KG1 (cell line): ENCODE results near the gene FBRSL1.

ENCODE experiments used
- DNase-seq: peaks from one replicate; lab custom pipeline; 2025; lab: John Stamatoyannopoulos, UW

Gene FBRSL1

DNA sequence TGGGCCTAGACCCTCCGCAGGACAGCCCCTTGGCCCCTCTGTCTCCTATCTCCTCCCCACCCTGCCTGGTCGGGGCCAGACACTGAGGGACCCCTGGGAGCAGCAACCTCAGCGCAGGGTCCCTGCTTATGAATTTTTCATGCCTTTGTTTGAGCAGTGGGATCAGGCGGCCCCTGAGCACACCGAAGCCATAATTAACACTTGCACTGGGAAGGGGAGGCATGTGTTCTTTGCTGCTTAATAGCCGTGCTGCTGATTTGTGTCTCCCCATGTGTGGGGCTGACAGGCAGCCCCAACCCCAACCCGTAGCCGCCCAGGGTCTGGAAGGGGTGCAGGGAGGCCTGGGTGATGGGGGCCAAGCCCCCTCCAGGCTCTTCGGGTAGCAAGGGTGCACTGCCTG is 52.7 kb downstream of the FBRSL1 start:
- DNase-seq = no peak

DNA sequence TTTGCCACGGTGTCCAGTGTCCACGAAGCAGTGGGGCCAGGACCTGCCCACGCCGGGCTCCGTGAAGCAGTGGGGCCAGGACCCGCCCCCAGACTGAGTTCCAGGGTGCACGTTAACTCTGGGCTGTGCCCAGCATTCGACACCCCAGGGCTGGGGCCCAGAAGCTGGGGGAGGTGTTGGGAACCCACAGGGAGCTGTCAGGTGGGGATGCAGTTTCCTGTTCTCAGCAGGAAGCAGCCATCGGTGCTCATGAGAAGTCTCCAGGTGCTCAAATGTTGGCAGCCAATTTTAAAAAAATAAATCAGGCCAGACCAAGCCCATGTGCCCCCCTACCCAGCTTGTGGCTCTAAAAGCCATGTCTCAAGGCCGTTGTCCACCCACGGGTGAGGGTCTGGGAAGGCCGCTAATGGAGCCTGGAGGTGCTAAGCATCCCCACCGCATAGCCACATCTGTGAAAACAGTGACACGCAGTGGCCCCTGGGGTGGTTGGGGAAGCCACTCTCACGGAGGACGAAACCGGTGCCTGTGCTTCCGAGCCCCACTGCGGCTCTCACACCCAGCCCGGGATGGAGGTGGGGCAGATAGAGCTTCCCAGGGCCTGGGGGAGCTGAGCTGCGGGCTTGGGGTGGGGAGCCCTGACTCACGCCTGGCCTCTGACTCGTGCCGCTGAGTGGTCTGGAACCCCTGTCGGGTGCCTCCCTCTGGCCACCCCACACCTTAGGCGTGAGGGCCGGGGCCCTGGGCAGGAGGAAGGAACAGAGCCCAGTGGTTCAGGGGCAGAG is 53.5 kb downstream of the FBRSL1 start:
- no peak for DNase-seq

DNA sequence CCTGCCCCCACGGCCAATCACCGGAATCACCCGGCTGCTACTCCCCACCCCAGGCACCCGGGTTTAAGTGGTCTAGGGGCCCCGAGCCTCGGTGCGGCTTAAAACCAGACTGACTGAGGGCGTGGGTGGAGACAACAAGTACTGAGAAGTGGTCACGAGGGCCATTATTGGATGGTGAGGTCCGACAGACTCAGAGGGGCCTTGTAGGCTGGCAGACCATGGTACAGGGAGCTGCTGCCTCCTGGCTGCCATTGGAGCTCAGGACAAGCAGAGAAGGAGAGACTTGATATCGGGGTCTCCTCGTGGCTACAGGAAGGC is 54.1 kb downstream of the FBRSL1 start:
- no peak for DNase-seq

DNA sequence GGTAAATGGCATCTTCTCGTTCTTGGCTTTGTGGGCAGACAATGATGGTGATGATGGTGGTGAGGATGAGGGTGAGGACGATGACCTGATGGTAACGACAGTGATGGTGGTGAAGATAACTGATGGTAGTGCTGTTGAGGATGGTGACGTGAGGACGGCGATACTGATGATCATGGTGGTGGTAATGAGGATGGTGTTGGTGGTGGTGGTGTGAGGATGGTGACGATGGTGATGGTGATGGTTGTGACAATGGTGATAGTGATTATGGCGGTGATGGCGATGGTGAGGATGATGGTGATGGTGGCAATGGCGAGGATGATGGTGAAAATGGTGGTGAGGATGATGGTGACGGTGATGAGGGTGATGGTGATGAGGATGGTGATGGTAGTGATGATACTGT is 54.5 kb downstream of the FBRSL1 start:
- DNase-seq = no peak

DNA sequence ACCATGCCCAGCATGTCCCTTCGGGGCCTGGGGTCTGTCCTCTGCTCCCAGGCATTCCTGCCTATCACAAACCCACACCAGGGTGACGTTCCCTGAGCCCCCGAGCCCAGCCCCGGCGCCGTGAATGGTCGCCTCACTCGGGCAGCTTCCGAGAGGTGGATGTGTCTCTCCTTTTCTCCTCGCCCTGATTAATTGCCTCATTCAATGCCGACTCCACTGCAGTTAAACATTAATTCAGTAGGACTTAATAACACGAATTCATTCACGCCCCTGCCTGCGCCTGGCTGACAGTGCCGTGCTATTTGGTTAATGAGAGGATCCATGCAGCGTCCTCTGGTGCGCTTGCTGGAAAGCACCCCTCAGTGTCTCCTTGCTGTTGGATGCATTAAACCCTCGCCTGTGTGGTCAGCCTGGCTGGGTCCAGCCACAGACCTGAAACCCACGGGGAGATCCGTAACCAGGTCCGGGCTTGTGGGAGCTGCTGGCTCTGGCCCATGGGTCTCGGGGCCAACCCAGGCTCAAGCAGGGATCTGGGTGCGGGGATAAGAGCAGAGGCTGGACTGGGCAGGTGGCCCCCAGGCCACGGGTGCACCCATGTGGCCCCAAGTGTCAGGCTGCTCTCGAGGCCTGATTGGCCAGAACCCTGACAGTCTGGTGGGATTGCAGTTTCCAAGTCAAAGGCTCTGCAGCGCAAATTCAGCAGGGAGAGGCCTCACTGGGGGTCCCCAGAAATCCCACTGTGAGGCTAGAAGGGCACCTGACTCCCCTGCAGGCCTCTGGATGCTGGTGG is 55.4 kb downstream of the FBRSL1 start:
- no peak for DNase-seq

DNA sequence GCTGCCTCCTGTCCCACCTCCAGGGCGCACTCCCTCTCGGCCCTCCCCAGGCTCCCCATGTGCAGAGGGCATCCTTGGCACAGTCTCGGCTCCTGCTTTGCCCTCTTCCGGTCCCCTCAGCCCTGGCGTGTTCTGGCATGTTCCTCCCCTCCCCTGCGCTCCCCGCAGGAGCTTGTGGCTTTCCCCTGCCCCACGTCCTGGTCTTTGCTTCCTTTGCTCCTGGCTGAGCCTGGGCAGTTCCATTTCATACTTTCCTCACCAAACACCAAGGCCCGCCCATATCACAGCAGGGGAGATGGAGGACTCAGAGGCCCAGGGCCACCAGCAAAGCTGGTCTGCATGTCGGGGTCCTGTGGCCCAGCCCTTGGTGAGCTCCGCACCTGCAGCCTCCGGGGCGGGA is 56.0 kb downstream of the FBRSL1 start:
- no peak for DNase-seq

DNA sequence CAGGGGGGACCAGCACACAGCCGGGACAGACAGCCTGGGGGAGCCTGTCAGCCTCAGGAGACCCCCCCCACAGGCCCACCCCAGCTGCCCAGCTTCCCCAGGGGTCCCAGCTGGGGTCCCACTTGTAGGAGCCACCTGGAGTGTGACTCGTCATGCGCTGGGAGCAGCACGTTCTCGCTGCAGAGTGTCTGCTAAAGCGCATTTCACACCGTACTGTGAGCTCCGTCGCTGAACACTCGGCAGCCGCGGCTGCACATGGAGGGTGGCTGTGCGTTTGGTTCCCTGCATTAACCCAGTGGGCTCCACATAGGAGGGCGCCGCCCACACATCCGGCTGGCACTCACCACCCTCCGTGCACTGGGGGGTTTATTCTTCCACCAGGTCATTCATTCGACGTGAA is 56.7 kb downstream of the FBRSL1 start:
- no peak for DNase-seq

DNA sequence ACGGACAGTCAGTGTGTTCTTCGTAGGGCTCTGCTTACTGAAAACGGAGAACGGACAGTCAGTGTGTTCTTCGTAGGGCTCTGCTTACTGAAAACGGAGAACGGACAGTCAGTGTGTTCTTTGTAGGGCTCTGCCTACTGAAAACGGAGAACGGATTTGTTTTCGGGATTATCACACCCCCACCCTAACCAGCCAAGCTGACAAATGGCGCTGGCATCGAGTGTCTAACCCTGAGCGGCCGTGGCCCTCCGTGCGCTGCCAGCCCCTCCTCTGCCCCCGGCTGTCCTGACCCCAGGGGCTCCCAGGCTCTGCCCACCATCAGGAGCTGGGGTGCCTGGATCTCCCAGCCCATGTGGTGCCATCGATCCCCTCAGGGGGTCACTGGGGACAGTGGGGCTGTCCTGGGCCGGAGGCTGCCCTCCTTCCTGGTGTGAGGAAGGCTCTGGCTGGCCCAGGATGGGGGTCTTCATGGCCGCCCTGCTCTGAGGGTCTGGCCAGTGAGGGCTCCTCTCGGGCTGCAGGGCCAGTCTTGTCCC is 57.3 kb downstream of the FBRSL1 start:
- no peak for DNase-seq

DNA sequence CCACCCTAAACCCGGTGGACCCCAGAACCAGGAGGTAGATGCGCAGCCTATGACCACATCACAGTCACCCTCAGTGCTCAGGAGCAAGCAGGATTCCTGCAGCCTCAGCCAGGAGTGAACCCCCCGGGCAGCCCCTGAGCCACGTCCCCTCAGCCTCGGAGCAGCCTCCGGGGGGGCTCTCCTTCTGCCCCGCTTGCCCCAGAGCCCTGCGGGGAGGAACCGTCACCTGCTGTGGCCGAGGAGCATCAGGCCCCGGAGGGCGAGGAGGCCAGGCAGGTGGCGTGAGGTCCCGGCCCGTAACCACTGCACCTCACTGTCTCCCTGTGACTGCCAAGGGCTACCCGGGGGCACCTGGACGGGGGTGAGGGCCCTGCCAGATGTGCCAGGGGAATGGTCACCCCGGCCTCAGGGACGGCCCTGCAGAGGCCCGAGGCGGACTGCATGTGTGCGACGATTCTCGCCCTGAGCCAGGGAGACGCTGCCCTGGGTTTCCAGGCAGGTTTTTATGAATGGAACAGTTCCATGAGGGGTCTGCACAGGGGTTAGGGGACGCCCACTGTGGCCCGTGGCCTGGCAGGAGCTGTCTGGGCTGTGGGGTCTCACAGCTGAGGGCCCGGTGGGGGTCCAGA is 58.6 kb downstream of the FBRSL1 start:
- DNase-seq = no peak

DNA sequence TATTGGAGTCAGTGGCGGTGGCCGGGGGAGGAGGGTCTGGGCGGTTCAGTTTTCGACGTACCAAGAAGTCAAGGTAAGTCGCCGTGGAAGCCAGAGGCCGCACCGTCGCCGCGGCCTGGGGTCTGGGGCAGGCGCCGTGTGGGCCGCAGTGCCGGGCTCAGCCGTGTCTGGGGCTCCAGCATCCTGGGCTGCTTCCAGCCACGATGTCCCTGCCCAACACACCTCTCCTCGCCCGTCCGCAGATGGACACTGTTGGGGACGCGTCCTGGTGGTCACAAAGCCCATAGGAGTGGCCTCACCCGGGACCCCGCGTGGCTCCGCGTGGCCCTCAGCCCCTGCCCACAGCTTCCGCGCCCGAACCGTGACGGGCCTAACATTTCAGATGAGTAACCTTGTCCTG is 59.1 kb downstream of the FBRSL1 start:
- no peak for DNase-seq

DNA sequence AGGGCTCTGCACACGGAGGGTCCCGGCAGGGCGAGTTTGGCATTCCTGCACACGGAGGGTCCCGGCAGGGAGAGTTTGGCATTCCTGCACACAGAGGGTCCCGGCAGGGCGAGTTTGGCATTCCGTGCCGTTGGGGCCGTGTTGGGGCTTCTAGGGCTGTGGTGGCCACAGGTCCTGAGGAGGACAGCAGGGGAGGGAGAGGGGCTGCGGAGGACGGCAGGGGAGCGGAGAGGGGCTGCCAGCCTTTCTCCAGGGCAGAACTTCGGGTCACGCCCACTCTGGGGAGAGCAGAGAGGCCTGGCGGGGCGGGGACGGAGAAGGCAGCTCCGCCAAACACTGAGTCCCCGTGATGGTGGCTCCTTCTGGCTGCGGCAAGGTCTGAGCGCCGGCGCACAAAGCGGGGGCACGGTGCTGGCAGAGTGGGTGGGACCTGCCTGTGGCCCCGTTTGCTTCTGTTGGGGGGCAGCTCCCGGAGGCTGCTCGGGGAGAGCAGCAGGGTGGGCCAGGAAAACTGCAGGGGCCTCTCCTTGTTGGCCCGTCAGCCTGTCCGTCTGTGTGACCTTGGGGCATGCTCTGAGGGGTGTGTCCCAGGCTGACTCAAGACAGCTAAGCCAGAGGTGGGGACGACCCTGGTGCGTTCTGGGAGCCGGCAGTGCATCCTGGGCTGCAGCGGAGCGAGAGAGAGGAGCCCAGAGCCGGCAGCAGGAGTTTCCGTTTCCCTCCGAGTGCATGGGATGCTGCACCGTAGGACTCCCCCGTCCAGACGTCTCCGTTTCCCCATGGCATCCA is 60.3 kb downstream of the FBRSL1 start:
- no peak for DNase-seq

DNA sequence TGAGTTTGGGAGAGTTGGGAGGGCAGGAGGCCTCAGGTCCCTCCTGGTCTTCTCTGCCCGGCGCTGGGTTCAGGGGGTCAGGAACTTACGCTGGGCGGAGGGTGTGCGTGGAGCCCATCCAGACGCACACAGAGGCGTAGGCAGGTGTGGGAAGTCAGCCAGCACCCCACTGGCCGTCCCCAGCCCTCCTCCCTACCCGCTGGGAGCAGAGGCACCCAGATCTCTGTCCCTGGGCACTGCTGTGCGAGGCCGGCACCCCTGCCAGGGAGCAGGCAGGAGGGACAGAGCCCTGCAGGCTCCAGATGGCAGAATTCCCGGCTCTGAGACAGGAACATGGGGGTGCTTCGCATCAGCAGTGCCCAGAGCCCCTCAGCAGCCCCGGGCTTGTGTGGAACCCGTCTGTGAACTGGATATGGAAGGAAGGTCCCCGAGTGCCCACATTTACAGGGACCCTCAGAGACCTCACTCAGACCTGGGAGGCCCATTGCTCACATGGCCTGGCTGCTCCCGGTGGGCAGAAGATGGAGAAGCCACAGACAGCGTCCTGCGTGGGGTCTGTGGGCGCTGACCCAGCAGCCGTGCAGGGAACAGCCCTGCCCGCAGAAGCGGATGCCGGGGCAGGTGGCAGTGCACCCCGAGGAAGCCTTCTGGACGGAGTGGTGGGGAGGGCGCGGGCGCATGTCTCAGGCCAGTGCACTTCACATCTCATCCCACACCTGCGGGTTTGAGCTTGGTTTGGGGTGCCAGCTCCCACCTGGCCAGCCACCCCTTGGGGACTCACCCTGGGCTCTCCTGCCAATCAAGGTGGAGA is 61.1 kb downstream of the FBRSL1 start:
- DNase-seq = no peak

DNA sequence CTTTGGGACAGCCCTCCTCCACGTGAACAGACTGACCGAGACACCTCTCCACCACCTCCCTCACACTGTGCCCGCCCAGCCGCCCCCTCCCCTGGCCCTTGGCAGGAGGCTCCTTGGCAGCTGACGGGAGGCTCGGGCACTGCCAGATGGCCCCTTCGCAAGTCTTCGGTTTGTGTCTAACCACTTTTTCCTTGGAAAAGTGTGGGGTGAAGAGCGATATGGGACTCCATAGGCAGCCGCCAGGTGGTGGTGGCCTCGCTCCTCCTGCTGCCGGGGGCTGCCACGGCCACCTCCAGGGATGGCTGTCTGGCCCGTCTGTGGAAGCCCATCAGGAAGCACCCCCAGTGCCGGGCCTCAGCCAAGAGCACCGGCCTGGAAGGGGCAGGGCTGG is 61.7 kb downstream of the FBRSL1 start:
- no peak for DNase-seq

DNA sequence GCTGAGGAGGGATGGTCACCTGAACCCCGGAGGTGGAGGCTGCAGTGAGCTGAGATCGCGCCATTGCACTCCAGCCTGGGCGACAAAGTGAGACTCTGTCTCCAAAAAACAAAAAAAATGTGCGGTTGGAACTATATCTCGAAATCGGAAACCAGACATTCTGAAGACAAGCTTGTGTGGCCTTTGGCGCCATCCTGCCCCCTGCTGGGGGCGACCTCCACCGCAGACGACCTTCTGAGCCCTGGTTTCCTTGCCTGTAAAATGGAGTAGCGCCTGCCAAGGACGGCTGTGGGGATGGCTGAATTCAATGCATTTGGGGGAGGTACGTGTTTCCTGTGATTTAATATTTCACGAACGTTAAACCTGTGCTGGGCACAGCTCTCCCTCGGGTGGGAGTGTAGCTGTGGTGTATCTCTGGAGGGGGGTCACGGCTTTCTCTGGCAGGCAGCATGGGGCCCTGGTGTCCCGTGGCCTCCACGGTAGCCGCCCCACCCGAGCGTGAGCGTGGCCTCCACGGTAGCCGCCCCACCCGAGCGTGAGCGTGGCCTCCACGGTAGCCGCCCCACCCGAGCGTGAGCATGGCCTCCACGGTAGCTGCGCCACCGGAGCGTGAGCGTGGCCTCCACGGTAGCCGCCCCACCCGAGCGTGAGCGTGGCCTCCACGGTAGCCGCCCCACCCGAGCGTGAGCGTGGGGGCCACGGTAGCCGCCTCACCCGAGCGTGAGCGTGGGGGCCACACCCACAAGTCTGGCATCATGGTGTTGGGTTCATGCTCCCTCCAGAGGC is 65.1 kb downstream of the FBRSL1 start:
- no peak for DNase-seq

DNA sequence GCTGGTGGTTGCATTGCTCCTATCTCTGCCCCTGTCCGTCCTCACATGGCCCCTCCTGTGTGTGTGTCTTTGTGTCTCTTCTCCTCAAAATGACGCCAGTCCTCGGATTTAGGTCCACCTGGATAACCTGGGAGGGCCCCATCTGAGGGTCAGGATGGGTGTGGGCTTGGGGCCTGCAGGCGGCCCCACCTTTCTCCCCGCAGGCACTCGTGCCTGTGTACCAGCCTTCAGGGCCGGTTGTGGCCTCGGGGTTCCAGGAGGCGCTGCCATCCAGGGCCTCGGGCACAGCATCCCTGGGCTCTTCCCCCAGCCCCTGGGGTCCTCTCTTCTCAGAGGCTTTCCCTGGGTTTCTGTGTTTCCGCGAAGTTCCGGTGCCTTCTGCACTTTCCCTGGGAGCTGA is 65.7 kb downstream of the FBRSL1 start:
- DNase-seq = no peak

DNA sequence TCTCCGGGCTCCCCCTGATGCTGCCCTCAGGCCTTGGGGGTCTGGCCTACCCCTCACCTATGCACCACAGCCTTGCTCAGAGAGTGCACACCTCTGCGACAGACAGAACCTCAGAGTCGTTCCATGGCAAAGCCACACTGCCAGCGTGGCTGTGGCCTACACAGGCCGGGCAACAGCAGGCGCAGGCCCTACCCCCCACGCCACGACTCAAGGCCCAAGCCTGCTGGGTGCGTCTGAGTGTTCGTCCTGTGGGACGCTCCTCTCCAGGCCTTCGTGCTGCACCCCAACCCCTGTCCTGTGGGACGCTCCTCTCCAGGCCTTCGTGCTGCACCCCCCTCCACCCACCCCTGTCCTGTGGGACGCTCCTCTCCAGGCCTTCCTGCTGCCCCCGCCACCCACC is 66.3 kb downstream of the FBRSL1 start:
- DNase-seq = no peak

DNA sequence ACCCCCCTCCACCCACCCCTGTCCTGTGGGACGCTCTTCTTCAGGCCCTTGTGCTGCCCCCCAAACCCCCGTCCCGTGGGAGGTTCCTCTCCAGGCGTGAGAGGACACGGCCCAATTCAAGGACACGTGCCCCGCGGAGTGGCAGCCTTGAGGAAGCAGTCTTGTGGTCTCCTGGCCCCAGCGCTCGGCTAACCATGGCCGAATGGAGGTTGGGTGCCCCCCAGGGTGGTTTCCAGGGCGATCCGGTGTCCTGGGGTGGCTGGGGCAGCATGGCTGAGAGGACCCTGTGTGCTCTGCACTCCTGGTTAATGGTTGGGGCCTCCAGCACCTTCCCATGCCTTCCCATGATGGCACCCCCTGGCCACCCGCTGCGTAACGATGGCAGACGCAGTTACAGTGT is 66.8 kb downstream of the FBRSL1 start:
- DNase-seq = no peak

DNA sequence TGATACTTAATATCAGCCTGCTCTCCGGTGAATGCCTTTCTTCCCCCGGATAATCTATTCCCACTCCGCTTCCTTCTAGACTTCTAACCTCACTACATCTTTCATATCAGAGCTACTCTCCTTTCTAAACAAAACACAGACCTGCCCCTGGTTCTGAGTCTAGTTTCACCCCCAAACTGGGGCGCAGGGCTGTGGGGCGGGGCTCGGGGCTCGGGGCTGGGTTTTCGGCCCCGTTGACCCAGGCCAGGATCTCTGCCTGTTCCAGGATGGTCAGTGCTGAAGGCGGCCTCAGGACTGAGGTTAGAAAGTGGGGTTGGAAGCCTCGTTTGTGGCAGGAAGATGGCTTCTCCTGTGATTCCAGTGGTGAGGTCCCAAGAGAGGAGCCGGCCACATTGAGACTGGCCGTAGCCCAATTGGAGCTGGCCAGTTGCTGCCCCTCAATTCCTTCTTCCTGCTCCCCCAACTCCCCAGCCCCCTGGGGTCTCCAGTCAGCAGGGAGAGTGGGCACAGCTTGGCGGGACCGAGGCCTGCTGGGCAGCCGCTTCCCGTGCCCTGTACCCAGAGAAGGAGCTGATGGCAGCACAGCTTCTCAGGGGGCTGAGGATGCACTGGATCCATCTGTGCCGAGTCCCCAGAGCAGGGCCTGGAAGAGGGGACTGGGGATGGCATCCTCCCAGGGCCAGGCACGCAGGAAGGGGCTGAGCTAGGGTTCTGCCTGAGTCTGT is 67.5 kb downstream of the FBRSL1 start:
- DNase-seq = no peak

DNA sequence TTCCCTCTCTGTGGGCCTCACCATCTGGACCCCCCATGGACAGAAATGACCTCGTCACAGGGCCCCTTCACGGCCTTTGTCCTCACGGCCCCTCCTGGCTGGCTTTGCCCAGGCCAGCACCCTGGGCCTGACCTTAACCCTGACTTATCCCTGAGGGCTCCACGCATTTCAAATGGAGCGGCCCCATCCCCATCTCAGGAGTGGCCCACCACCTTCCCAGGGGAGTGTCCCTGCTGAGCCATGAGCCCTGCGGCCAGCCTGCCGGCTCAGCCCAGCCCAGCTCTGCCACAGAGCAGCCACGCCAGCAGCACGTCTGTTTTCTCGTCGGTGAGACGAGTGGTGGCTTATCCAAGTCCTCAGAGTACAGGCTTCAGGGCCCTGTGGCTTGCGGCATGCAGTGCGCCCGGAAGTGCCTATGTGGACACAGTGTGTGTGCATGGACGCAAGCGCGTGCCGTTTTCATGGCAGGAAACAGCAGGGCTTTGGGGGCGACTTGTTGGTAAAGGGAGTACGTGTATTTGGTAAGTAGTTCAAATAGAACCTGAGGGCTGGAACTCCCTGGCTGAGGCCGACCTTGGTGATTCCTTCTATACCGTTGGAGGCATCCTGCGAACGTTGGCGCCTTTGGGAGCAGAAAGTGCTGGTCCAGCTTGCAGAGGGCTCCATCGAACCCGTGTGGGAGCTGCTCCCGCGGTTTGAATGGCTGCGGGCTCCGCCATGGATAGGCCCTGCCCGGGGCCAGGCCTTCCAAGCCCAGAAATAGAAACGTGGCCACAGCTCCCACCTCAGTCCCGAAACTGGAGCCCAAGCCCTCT is 68.3 kb downstream of the FBRSL1 start:
- no peak for DNase-seq
